Measurements from ENCODE around the gene MRPL2.

DNA sequence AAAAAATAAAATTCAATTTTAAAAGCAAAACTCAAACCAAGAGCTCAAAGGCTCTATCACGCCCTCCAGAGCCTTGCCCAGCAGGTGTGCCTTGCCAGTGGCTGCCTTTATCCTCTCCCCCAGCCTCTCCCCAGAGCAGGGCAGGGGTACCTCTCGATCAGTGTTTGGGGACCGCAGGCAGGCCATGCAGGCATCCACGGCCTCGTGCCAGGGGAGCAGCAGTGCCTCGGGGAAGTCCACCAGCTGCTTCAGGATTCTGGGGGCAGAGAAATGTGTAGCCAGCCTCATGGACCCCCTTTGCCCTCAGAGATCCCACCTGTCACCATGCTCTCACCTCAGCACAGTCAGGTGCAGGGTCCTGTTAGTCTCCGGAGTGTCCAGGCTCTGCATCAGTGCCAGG lies 11.2 kb downstream of the MRPL2 start:
- TF ChIP-seq, protein P1, sequence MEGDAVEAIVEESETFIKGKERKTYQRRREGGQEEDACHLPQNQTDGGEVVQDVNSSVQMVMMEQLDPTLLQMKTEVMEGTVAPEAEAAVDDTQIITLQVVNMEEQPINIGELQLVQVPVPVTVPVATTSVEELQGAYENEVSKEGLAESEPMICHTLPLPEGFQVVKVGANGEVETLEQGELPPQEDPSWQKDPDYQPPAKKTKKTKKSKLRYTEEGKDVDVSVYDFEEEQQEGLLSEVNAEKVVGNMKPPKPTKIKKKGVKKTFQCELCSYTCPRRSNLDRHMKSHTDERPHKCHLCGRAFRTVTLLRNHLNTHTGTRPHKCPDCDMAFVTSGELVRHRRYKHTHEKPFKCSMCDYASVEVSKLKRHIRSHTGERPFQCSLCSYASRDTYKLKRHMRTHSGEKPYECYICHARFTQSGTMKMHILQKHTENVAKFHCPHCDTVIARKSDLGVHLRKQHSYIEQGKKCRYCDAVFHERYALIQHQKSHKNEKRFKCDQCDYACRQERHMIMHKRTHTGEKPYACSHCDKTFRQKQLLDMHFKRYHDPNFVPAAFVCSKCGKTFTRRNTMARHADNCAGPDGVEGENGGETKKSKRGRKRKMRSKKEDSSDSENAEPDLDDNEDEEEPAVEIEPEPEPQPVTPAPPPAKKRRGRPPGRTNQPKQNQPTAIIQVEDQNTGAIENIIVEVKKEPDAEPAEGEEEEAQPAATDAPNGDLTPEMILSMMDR (conservative IDR thresholded peaks at IDR 0.05 in 1 of 2, IDR thresholded peaks at IDR 0.05 in 1 of 2; ENCODE audit: low read depth in 1 of 2, low read length in 2 of 2), result no peak
- no peak for TF ChIP-seq EZH2 (IDR thresholded peaks at IDR 0.05; ENCODE audit: low read length, missing control alignments)

Data from fibroblast of lung (primary cell).